ENCODE results near the gene DEAF1.

DNA sequence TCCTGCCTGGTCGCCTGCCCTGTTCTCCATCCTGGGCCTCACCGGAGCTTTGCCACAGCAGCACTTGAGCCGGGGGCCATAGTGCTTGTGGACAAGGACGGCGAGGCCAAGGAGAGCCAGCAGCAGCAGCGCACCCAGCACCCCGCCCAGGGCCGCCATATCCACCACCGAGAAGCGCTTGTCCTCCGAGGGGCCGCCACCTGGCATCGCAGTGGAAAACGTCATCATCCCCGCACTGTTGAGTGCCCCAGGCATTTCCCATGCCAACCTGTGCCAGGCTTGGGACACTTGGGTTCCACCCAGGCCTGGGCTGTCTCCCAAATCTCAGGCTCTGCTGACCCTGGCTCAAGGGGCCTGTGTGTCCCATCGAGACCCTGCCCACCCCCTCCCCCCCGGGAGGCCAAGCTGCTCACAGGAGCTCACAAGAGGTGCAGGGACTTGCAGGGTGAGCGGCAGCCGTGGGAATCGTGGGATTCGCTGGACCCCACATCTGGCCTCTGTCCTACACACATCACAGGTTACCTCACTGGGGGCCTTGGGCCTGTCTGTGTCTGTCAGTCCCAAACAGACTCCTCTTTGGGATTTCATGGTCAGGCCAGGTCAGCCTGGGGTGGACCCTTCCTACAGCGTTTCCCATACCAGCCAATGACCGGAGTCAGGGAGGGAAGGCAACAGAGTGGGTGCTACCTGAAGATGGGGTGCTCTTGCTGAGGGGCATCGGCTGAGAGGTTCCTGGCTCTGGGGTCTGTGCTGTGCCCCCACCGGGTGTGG lies 76.9 kb downstream of the DEAF1 start:
- TF ChIP-seq CREB1 (IDR thresholded peaks at IDR 0.05; ENCODE audit: low read depth) (no peak), ETV6 (conservative IDR thresholded peaks at IDR 0.05 in 1 of 2, IDR thresholded peaks at IDR 0.05 in 1 of 2; ENCODE audit: borderline replicate concordance in 1 of 2, low read depth in 1 of 2) (no peak), CHD1 (IDR thresholded peaks at IDR 0.05; ENCODE audit: low read depth, low read length) (no peak), CTCF (IDR thresholded peaks at IDR 0.05 in 2 of 3, conservative IDR thresholded peaks at IDR 0.05 in 1 of 3; ENCODE audit: control insufficient read depth in 2 of 3, extremely low read depth in 1 of 3, insufficient read depth in 1 of 3, low read depth in 3 of 3, low read length in 3 of 3) (no peak), SMARCA5 (IDR thresholded peaks at IDR 0.05) (no peak), EGR1 (IDR thresholded peaks at IDR 0.05; ENCODE audit: borderline replicate concordance in 1 of 2, low read depth in 2 of 2, low read length in 2 of 2) (no peak), NRF1 (conservative IDR thresholded peaks at IDR 0.05; ENCODE audit: low read depth, low read length) (no peak), EZH2 (IDR thresholded peaks at IDR 0.05; ENCODE audit: borderline replicate concordance, control insufficient read depth, low read depth, low read length) (no peak), POLR2A (IDR thresholded peaks at IDR 0.05; ENCODE audit: low read depth, low read length) (no peak), YY1 (IDR thresholded peaks at IDR 0.05; ENCODE audit: low read depth, low read length) (no peak), EP300 (IDR thresholded peaks at IDR 0.05; ENCODE audit: borderline replicate concordance in 1 of 2, control insufficient read depth in 1 of 2, low read depth in 2 of 2, low read length in 2 of 2) (no peak), POLR2AphosphoS5 (IDR thresholded peaks at IDR 0.05; ENCODE audit: low read length) (no peak)

Measured in GM12878 (cell line).